SIG-M5 treated with dmso at 0.1 percent for 504 hours (cell line): ENCODE measurements around the gene GALNT15.

ENCODE experiments used
- DNase-seq: peaks from one replicate; lab custom pipeline; 2025; ENCODE audit not compliant: unreplicated experiment; lab: John Stamatoyannopoulos, UW

GALNT15 gene

DNA sequence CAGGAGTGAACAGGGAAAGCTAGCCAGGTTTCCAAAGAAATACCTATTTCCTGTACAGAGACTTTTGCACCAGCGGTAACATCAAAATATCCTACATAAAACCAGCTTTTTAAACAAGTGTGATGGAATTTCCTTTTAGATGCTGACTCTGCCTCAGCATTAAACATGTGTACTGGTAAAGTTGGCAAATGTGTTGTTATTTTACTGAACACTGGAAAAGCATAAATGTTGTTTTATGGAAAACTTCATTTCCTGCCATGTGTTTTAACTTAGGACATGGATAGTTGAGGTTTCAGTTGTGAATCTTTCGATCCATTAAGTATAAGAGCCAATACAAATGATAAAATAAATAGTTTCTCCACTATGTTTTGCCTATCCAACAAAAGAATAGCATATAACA is 106.2 kb downstream of the GALNT15 start:
- no peak for DNase-seq
